NT2/D1 (cell line): ENCODE measurements around the gene HMCES.
"Not testable (repeated sequence)": the region's sequence is repeated elsewhere in the genome, so short reads cannot be mapped to it uniquely, and the experiment has no call there.

Source experiments
- DNase-seq: peaks from one replicate; pipeline ENCODE4 v3.0.0-alpha.2; 2011; ENCODE audit warnings: low read depth, low spot score
- H3K27me3 ChIP-seq: 2 replicates; pipeline ENCODE4 v1.6.0; 2011; ENCODE audit warnings: mild to moderate bottlenecking; ENCODE audit not compliant: insufficient read length, insufficient read depth
- H3K36me3 ChIP-seq: 2 replicates; pipeline ENCODE4 v1.6.1; 2011; ENCODE audit warnings: mild to moderate bottlenecking, low read length, mixed read lengths; ENCODE audit not compliant: insufficient read depth, insufficient read length
- H3K4me1 ChIP-seq: 2 replicates; pipeline ENCODE4 v1.5.1; 2011; ENCODE audit not compliant: insufficient read depth, insufficient read length
- H3K4me3 ChIP-seq: 2 replicates; pipeline ENCODE4 v1.5.1; 2011; ENCODE audit warnings: low read depth; ENCODE audit not compliant: insufficient read length
- H3K9ac ChIP-seq: 2 replicates; pipeline ENCODE4 v1.6.0; 2011; ENCODE audit warnings: low read depth; ENCODE audit not compliant: insufficient read length
- H3K9me3 ChIP-seq: 2 replicates; pipeline ENCODE4 v1.5.1; 2011; ENCODE audit warnings: mild to moderate bottlenecking, low read length; ENCODE audit not compliant: insufficient read depth
- SUZ12 ChIP-seq: IDR thresholded peaks from 2 replicates; pipeline ENCODE4 v1.6.1; 2011; ENCODE audit not compliant: insufficient read length, insufficient read depth; ENCODE audit errors: extremely low read depth
- YY1 ChIP-seq: IDR thresholded peaks from 2 replicates; pipeline ENCODE4 v1.6.1; 2011; ENCODE audit not compliant: insufficient read length, insufficient read depth
- ZNF274 ChIP-seq: IDR thresholded peaks from 2 replicates; pipeline ENCODE4 v1.6.1; 2011; ENCODE audit warnings: mild to moderate bottlenecking, low read depth, low read length

Gene HMCES

GRCh38 chr3:129327510-129327909 is 48.8 kb downstream of the HMCES start:
- DNase-seq = no peak
- Histone ChIP-seq H3K9me3 (no peaks in the 10 kb centered on the region), H3K9ac (no peak overlapping the region), H3K4me3 (no peak overlapping the region), H3K27me3 (no peaks in the 10 kb centered on the region), H3K4me1 (no peaks in the 10 kb centered on the region), H3K36me3 (no peaks in the 10 kb centered on the region)
- TF ChIP-seq ZNF274 (no peak), YY1 (no peak), SUZ12 (no peak)

GRCh38 chr3:129329858-129330257 is 51.2 kb downstream of the HMCES start:
- Histone ChIP-seq H3K9ac (no peak overlapping the region), H3K36me3 (no peaks in the 10 kb centered on the region), H3K4me3 (no peak overlapping the region), H3K4me1 (no peaks in the 10 kb centered on the region), H3K9me3 (no peaks in the 10 kb centered on the region), H3K27me3 (no peaks in the 10 kb centered on the region)
- no peak for TF ChIP-seq YY1
- TF ChIP-seq SUZ12 = no peak
- no peak for TF ChIP-seq ZNF274
- no peak for DNase-seq

- Histone ChIP-seq H3K9ac (no peak overlapping the region), H3K36me3 (no peaks in the 10 kb centered on the region), H3K4me1 (no peaks in the 10 kb centered on the region), H3K27me3 (no peaks in the 10 kb centered on the region), H3K4me3 (no peak overlapping the region), H3K9me3 (no peaks in the 10 kb centered on the region)
- DNase-seq = no peak
- TF ChIP-seq ZNF274 (no peak), YY1 (no peak), SUZ12 (no peak)
Observed at GRCh38 chr3:129330409-129330808, 51.7 kb downstream of the HMCES start.

GRCh38 chr3:129333891-129334290 is 55.2 kb downstream of the HMCES start:
- Histone ChIP-seq H3K36me3 (no peaks in the 10 kb centered on the region), H3K27me3 (no peaks in the 10 kb centered on the region), H3K9ac (no peak overlapping the region), H3K4me3 (no peak overlapping the region), H3K9me3 (no peaks in the 10 kb centered on the region), H3K4me1 (no peaks in the 10 kb centered on the region)
- TF ChIP-seq SUZ12 (no peak), YY1 (no peak), ZNF274 (no peak)
- DNase-seq = no peak

- H3K4me1 ChIP-seq = no peaks in the 10 kb centered on the region
- no peak overlapping the region for H3K4me3 ChIP-seq
- TF ChIP-seq ZNF274 (no peak), SUZ12 (no peak), YY1 (no peak)
- no peaks in the 10 kb centered on the region for H3K36me3 ChIP-seq
- H3K9ac ChIP-seq = no peak overlapping the region
- H3K9me3 ChIP-seq = peaks cover 8% of the 10 kb centered on the region; the same call in 1 of the 2 replicates
- DNase-seq = no peak
- no peaks in the 10 kb centered on the region for H3K27me3 ChIP-seq
Observed at GRCh38 chr3:129336093-129336706, 57.5 kb downstream of the HMCES start.

- not testable (repeated sequence) for H3K4me3 ChIP-seq, H3K27me3 ChIP-seq, H3K4me1 ChIP-seq, H3K9me3 ChIP-seq, DNase-seq, H3K9ac ChIP-seq, H3K36me3 ChIP-seq
Observed at GRCh38 chr3:129337719-129338118, 59.0 kb downstream of the HMCES start.

GRCh38 chr3:129339186-129339585 is 60.5 kb downstream of the HMCES start:
- H3K36me3 ChIP-seq, H3K4me3 ChIP-seq, H3K9ac ChIP-seq, DNase-seq, H3K4me1 ChIP-seq, H3K9me3 ChIP-seq, H3K27me3 ChIP-seq: not testable (repeated sequence)

GRCh38 chr3:129339833-129340232 is 61.2 kb downstream of the HMCES start:
- H3K9me3 ChIP-seq, H3K4me3 ChIP-seq, H3K27me3 ChIP-seq, H3K36me3 ChIP-seq, H3K4me1 ChIP-seq, DNase-seq, H3K9ac ChIP-seq: not testable (repeated sequence)
